ENCODE results near the gene TAOK1.

The TAOK1 gene

DNA sequence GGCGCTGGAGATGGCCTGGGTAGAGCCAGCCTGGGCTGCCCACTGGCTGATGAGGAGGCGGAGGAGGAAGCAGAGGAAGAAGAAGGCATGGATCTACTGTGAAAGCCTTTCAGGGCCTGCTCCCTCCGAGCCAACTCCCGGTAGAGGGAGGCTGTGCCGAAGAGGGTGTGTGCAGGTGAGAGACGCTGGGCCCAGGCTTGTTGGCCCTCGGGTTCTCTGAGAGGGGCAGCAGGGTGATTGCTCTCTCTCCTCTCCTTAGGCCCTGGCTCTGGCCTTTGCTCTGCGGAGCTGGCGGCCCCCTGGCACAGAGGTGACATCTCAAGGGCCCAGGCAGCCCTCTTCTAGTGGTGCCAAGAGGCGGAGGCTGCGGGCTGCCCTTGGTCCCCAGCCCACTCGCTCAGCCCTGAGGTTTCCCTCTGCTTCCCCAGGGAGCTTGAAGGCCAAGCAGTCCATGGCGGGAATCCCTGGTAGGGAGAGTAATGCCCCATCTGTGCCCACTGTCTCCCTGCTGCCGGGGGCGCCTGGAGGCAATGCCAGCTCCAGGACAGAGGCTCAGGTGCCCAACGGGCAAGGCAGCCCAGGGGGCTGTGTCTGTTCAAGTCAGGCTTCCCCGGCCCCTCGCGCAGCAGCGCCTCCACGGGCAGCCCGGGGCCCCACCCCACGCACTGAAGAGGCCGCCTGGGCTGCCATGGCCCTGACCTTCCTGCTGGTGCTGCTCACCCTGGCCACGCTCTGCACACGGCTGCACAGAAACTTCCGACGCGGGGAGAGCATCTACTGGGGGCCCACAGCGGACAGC lies 181.9 kb downstream of the TAOK1 start:
- Histone ChIP-seq H3K9me3 (ENCODE audit: control extremely low read depth in 1 of 5, control insufficient read depth in 4 of 5, insufficient read depth in 2 of 5, low read depth in 1 of 5, low read length in 4 of 5) (no peaks in the 10 kb centered on the region), H3K27me3 (replicated peaks in 2 of 5; ENCODE audit: control insufficient read depth in 4 of 5, insufficient read depth in 5 of 5, low read length in 4 of 5) (no peaks in the 10 kb centered on the region), H3K4me1 (ENCODE audit: control extremely low read depth in 1 of 4, control insufficient read depth in 4 of 4, insufficient read depth in 4 of 4, low read length in 3 of 4) (peaks cover 0 to 32% (median 26%) of the 10 kb centered on the region in 4 experiments), H3K27ac (ENCODE audit: insufficient read depth in 1 of 2, low read depth in 1 of 2, low read length in 2 of 2, poor library complexity in 1 of 2, severe bottlenecking in 2 of 2) (no peak overlapping the region), H3K4me3 (ENCODE audit: control insufficient read depth in 1 of 7, extremely low read depth in 1 of 7, insufficient read depth in 4 of 7, low read depth in 2 of 7, low read length in 6 of 7) (no peak overlapping the region), H3K36me3 (ENCODE audit: control insufficient read depth in 4 of 4, insufficient read depth in 4 of 4, low read length in 3 of 4) (peaks cover 0 to 55% (median 38%) of the 10 kb centered on the region in 4 experiments)
- POLR2A ChIA-PET: no interaction called here
- CTCF ChIA-PET: interaction anchor here (0.9 to 15.9 kb wide), 11 partner anchors 9 to 202 kb away, joined by 3 to 179 read pairs (median 11); partner anchors contain the start of gene ANKRD13B
- WGBS (ENCODE audit: insufficient coverage): 84% methylated on average over 23 of the region's 30 CpGs
- no peak for DNase-seq

DNA sequence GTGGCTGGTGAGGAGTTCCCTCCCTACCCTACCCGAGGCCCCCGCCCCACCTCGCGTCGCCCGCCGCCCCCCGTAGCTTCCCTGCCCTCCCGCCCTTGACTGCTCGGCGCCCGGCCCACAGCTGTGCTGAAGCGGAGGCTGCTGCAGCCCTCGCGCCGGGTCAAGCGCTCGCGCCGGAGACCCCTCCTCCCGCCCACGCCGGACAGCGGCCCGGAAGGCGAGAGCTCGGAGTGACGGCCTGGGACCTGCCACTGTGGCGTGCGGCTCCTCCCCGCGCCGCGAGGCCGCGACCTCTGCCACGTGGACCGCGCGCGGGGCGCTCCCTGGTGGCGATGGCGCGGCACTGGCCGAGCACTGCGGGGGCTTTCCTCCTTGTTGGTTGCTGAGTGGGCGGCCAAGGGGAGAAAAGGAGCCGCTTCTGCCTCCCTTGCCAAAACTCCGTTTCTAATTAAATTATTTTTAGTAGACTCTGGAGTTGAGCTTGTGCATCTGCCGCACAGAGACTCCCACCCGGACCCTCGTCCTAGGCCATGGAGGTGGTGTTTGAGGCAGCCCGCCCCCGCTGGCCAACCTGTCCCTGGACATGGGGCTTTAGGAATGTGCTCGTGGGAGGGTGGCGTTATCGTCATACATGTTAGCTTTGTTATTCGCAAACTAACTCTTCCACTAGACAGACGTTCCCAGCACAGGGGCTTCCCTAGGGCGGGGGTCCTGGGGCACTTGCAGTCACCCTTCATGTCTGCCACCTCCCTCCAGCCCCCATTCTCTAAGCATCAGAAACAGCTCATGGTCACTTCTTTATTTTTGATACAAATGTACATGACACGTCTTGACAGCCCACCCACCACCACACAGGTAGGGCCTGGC lies 182.8 kb downstream of the TAOK1 start:
- H3K36me3 ChIP-seq (ENCODE audit: control insufficient read depth in 4 of 4, insufficient read depth in 4 of 4, low read length in 3 of 4): peaks cover 0 to 64% (median 44%) of the 10 kb centered on the region in 4 experiments
- no peaks in the 10 kb centered on the region for H3K9me3 ChIP-seq (ENCODE audit: control extremely low read depth in 1 of 5, control insufficient read depth in 4 of 5, insufficient read depth in 2 of 5, low read depth in 1 of 5, low read length in 4 of 5)
- WGBS (ENCODE audit: insufficient coverage): 45% methylated on average over 44 of the region's 62 CpGs
- no peak overlapping the region for H3K27ac ChIP-seq (ENCODE audit: insufficient read depth in 1 of 2, low read depth in 1 of 2, low read length in 2 of 2, poor library complexity in 1 of 2, severe bottlenecking in 2 of 2)
- POLR2A ChIA-PET: no interaction called here
- H3K4me3 ChIP-seq (ENCODE audit: control insufficient read depth in 1 of 7, extremely low read depth in 1 of 7, insufficient read depth in 4 of 7, low read depth in 2 of 7, low read length in 6 of 7): peak overlapping the region in 1 of 7 experiments; percentile 2
- peak in 2 of 3 donors; percentile 73 to 75 for DNase-seq
- H3K27me3 ChIP-seq (replicated peaks in 2 of 5; ENCODE audit: control insufficient read depth in 4 of 5, insufficient read depth in 5 of 5, low read length in 4 of 5): no peaks in the 10 kb centered on the region
- H3K4me1 ChIP-seq (ENCODE audit: control extremely low read depth in 1 of 4, control insufficient read depth in 4 of 4, insufficient read depth in 4 of 4, low read length in 3 of 4): peaks cover 0 to 25% (median 19%) of the 10 kb centered on the region in 4 experiments
- CTCF ChIA-PET: interaction anchor here (1.2 to 15.9 kb wide), 12 partner anchors 8 to 426 kb away, joined by 3 to 179 read pairs (median 10); partner anchors contain the start of gene ANKRD13B

GRCh38 chr17:29573558-29573869 lies 183.4 kb downstream of the TAOK1 start:
- CTCF ChIA-PET: interaction anchor here (1.2 to 15.9 kb wide), 12 partner anchors 8 to 427 kb away, joined by 3 to 179 read pairs (median 10); partner anchors contain the start of gene ANKRD13B
- Histone ChIP-seq H3K27me3 (replicated peaks in 2 of 5; ENCODE audit: control insufficient read depth in 4 of 5, insufficient read depth in 5 of 5, low read length in 4 of 5) (no peaks in the 10 kb centered on the region), H3K27ac (ENCODE audit: insufficient read depth in 1 of 2, low read depth in 1 of 2, low read length in 2 of 2, poor library complexity in 1 of 2, severe bottlenecking in 2 of 2) (no peak overlapping the region), H3K9me3 (ENCODE audit: control extremely low read depth in 1 of 5, control insufficient read depth in 4 of 5, insufficient read depth in 2 of 5, low read depth in 1 of 5, low read length in 4 of 5) (no peaks in the 10 kb centered on the region), H3K4me3 (ENCODE audit: control insufficient read depth in 1 of 7, extremely low read depth in 1 of 7, insufficient read depth in 4 of 7, low read depth in 2 of 7, low read length in 6 of 7) (no peak overlapping the region), H3K4me1 (ENCODE audit: control extremely low read depth in 1 of 4, control insufficient read depth in 4 of 4, insufficient read depth in 4 of 4, low read length in 3 of 4) (peaks cover 0 to 22% (median 15%) of the 10 kb centered on the region in 4 experiments), H3K36me3 (ENCODE audit: control insufficient read depth in 4 of 4, insufficient read depth in 4 of 4, low read length in 3 of 4) (peaks cover 0 to 70% (median 50%) of the 10 kb centered on the region in 4 experiments)
- no peak for DNase-seq
- WGBS (ENCODE audit: insufficient coverage): no CpG with 5 or more reads among the region's 6 CpGs
- POLR2A ChIA-PET: no interaction called here

GRCh38 chr17:29573871-29574731 lies 183.9 kb downstream of the TAOK1 start:
- Histone ChIP-seq H3K9me3 (ENCODE audit: control extremely low read depth in 1 of 5, control insufficient read depth in 4 of 5, insufficient read depth in 2 of 5, low read depth in 1 of 5, low read length in 4 of 5) (no peaks in the 10 kb centered on the region), H3K27me3 (replicated peaks in 2 of 5; ENCODE audit: control insufficient read depth in 4 of 5, insufficient read depth in 5 of 5, low read length in 4 of 5) (no peaks in the 10 kb centered on the region), H3K36me3 (ENCODE audit: control insufficient read depth in 4 of 4, insufficient read depth in 4 of 4, low read length in 3 of 4) (peaks cover 0 to 75% (median 53%) of the 10 kb centered on the region in 4 experiments), H3K4me3 (ENCODE audit: control insufficient read depth in 1 of 7, extremely low read depth in 1 of 7, insufficient read depth in 4 of 7, low read depth in 2 of 7, low read length in 6 of 7) (no peak overlapping the region), H3K27ac (ENCODE audit: insufficient read depth in 1 of 2, low read depth in 1 of 2, low read length in 2 of 2, poor library complexity in 1 of 2, severe bottlenecking in 2 of 2) (no peak overlapping the region), H3K4me1 (ENCODE audit: control extremely low read depth in 1 of 4, control insufficient read depth in 4 of 4, insufficient read depth in 4 of 4, low read length in 3 of 4) (peaks cover 0 to 19% (median 10%) of the 10 kb centered on the region in 4 experiments)
- WGBS (ENCODE audit: insufficient coverage): 98% methylated on average over 6 of the region's 14 CpGs
- DNase-seq: no peak
- POLR2A ChIA-PET: interaction anchor here (0.7 kb wide), 1 partner anchor 67 kb away, joined by 3 read pairs; no protein-coding TSS in a partner anchor
- CTCF ChIA-PET: interaction anchor here (0.6 to 15.9 kb wide), 13 partner anchors 7 to 427 kb away, joined by 3 to 179 read pairs (median 8); partner anchors contain the start of gene ANKRD13B

DNA sequence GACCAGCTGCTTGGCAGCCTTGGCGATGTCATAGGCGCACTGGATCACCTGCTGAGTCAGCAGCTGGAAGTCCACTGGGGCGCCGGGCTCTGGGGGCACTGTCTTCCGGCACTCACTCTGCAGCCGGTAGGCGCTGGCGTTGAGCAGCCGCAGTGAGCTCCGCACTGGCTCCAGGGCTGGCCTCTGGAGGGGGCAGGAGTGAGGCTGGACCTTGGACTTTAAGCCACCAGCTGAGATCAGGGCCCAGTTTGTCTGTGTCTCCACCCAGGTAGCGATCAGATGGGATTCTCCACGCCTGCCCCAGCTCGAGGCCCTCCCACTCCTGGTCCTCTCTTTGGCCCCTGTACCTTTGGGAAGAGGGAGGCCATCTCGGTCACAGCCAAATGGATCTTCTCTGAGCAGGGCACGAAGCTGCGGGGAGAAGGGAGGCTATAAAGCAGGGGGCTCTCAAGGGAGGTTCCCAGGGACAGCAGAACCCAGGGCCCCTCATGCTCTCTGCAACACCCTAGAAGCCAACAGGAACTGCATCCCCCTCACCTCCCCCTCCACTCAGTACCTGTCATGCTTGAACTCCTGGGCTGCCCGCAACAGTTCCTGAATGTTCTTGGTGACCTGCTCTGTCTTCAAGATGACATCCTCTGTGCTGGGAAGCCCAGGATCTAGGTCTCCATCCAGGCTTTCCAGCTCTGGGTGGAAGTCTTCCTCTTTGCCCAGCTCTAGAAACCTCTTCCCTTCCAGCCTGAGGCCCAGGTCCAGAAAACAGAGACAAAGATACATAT lies 184.8 kb downstream of the TAOK1 start:
- no peak for DNase-seq
- H3K27me3 ChIP-seq (replicated peaks in 2 of 5; ENCODE audit: control insufficient read depth in 4 of 5, insufficient read depth in 5 of 5, low read length in 4 of 5): no peaks in the 10 kb centered on the region
- POLR2A ChIA-PET: interaction anchor here (0.7 kb wide), 1 partner anchor 66 kb away, joined by 3 read pairs; no protein-coding TSS in a partner anchor
- H3K4me3 ChIP-seq (ENCODE audit: control insufficient read depth in 1 of 7, extremely low read depth in 1 of 7, insufficient read depth in 4 of 7, low read depth in 2 of 7, low read length in 6 of 7): no peak overlapping the region
- H3K27ac ChIP-seq (ENCODE audit: insufficient read depth in 1 of 2, low read depth in 1 of 2, low read length in 2 of 2, poor library complexity in 1 of 2, severe bottlenecking in 2 of 2): no peak overlapping the region
- 97% methylated on average over 16 of the region's 17 CpGs for whole genome bisulfite sequencing (ENCODE audit: insufficient coverage)
- peaks cover 0 to 81% (median 56%) of the 10 kb centered on the region in 4 experiments for H3K36me3 ChIP-seq (ENCODE audit: control insufficient read depth in 4 of 4, insufficient read depth in 4 of 4, low read length in 3 of 4)
- CTCF ChIA-PET: interaction anchor here (0.6 to 15.9 kb wide), 7 partner anchors 8 to 51 kb away, joined by 3 to 179 read pairs (median 3); partner anchors contain the start of genes ABHD15 and ANKRD13B
- no peaks in the 10 kb centered on the region for H3K9me3 ChIP-seq (ENCODE audit: control extremely low read depth in 1 of 5, control insufficient read depth in 4 of 5, insufficient read depth in 2 of 5, low read depth in 1 of 5, low read length in 4 of 5)
- peaks cover 0 to 12% (median 4%) of the 10 kb centered on the region in 4 experiments for H3K4me1 ChIP-seq (ENCODE audit: control extremely low read depth in 1 of 4, control insufficient read depth in 4 of 4, insufficient read depth in 4 of 4, low read length in 3 of 4)
